HEK293 (cell line): ENCODE measurements around the gene CCDC117.
A peak's percentile ranks its signal among the peaks of the same experiment; 100 is the strongest.

Experiments
- CTCF ChIA-PET: fragments of 350-600 bp; formaldehyde crosslinking; extraction: SDS; loops from one replicate; lab custom pipeline; 2021; ENCODE audit warnings: antibody characterized with exemption; lab: Yijun Ruan, JAX
- POLR2A ChIA-PET: fragments of 300-600 bp; formaldehyde crosslinking; extraction: SDS; loops from one replicate; lab custom pipeline; 2020; ENCODE audit warnings: antibody characterized with exemption, inconsistent platforms; lab: Yijun Ruan, JAX
- H3K27ac ChIP-seq: fragments of 200-500 bp; sonication (Bioruptor generic); 2 replicates; pipeline ENCODE4 v1.5.1; 2014; ENCODE audit warnings: low read depth, low read length, control low read depth, inconsistent platforms; ENCODE audit errors: extremely low read depth
- H3K36me3 ChIP-seq, 2 experiments: fragments of 200-500 bp in 1 of 2; sonication (Bioruptor generic) in 1 of 2; 1 replicate in 1 of 2; 2 replicates in 1 of 2; pipeline ENCODE4 v1.5.1; 2014 to 2017; ENCODE audit warnings: inconsistent platforms in 2 of 2, low read length in 2 of 2; ENCODE audit not compliant: control insufficient read depth in 2 of 2, insufficient read depth in 1 of 2
- H3K4me1 ChIP-seq: fragments of 200-500 bp; sonication (Bioruptor generic); 2 replicates; pipeline ENCODE4 v1.5.1; 2014; ENCODE audit warnings: mild to moderate bottlenecking, low read length, inconsistent platforms; ENCODE audit not compliant: control insufficient read depth, insufficient read depth
- H3K4me3 ChIP-seq: 2 replicates; pipeline ENCODE4 v1.5.1; 2011; ENCODE audit warnings: low read depth, mild to moderate bottlenecking, control low read depth, low read length, moderate library complexity
- H3K9me3 ChIP-seq: fragments of 200-500 bp; sonication (Bioruptor generic); 2 replicates; pipeline ENCODE4 v1.5.1; 2014; ENCODE audit warnings: low read depth, low read length, inconsistent platforms; ENCODE audit not compliant: control insufficient read depth, insufficient read depth
- CTCF ChIP-seq: fragments of 450-650 bp; formaldehyde crosslinking; IDR thresholded peaks from 2 replicates; pipeline ENCODE4 v1.5.1; 2016; ENCODE audit warnings: missing biosample characterization, missing genetic modification characterization
- KLF8 ChIP-seq: fragments of 450-650 bp; formaldehyde crosslinking; IDR thresholded peaks from 2 replicates; pipeline ENCODE4 v1.5.1; 2016; ENCODE audit warnings: missing biosample characterization, missing genetic modification characterization
- PRDM1 ChIP-seq: fragments of 450-650 bp; formaldehyde crosslinking; IDR thresholded peaks from 2 replicates; pipeline ENCODE4; 2016; ENCODE audit warnings: missing biosample characterization, missing genetic modification characterization
- ZEB2 ChIP-seq: fragments of 450-650 bp; formaldehyde crosslinking; IDR thresholded peaks from 2 replicates; pipeline ENCODE4 v1.5.1; 2016; ENCODE audit warnings: missing biosample characterization, missing genetic modification characterization
- ZNF121 ChIP-seq: fragments of 450-650 bp; formaldehyde crosslinking; IDR thresholded peaks from 2 replicates; pipeline ENCODE4 v1.5.1; 2016; ENCODE audit warnings: missing biosample characterization, missing genetic modification characterization
- ZNF202 ChIP-seq: fragments of 450-650 bp; formaldehyde crosslinking; IDR thresholded peaks from 2 replicates; pipeline ENCODE4 v1.5.1; 2016; ENCODE audit warnings: missing biosample characterization, missing genetic modification characterization, borderline replicate concordance
- ZNF335 ChIP-seq: fragments of 450-650 bp; formaldehyde crosslinking; conservative IDR thresholded peaks from 2 replicates; pipeline ENCODE4 v1.5.1; 2016; ENCODE audit warnings: missing biosample characterization, missing genetic modification characterization
- ZNF366 ChIP-seq: fragments of 450-650 bp; formaldehyde crosslinking; conservative IDR thresholded peaks from 2 replicates; pipeline ENCODE4 v1.5.1; 2016; ENCODE audit warnings: missing biosample characterization, missing genetic modification characterization
- ZNF514 ChIP-seq: fragments of 450-650 bp; formaldehyde crosslinking; IDR thresholded peaks from 2 replicates; pipeline ENCODE4 v1.5.1; 2016; ENCODE audit warnings: missing biosample characterization, missing genetic modification characterization
- ZNF555 ChIP-seq: fragments of 450-650 bp; formaldehyde crosslinking; conservative IDR thresholded peaks from 2 replicates; pipeline ENCODE4 v1.5.1; 2017; ENCODE audit warnings: missing biosample characterization, mild to moderate bottlenecking, missing genetic modification characterization, inconsistent platforms
- ZNF664 ChIP-seq: fragments of 450-650 bp; formaldehyde crosslinking; IDR thresholded peaks from 2 replicates; pipeline ENCODE4 v1.5.1; 2016; ENCODE audit warnings: missing biosample characterization, missing genetic modification characterization
- ZSCAN4 ChIP-seq: fragments of 450-650 bp; formaldehyde crosslinking; IDR thresholded peaks from 2 replicates; pipeline ENCODE4 v1.5.1; 2017; ENCODE audit warnings: missing biosample characterization, missing genetic modification characterization
- TF ChIP-seq, protein P1 (sequence below): fragments of 450-650 bp; IDR thresholded peaks from 2 replicates; pipeline ENCODE4 v1.5.1; 2018; ENCODE audit warnings: missing biosample characterization, missing genetic modification characterization
- TF ChIP-seq, protein P2 (sequence below): fragments of 450-650 bp; formaldehyde crosslinking; IDR thresholded peaks from 2 replicates; pipeline ENCODE4 v1.5.1; 2016; ENCODE audit warnings: missing biosample characterization, missing genetic modification characterization
- TF ChIP-seq, protein P3 (sequence below): fragments of 450-650 bp; formaldehyde crosslinking; IDR thresholded peaks from 2 replicates; pipeline ENCODE4 v1.5.1; 2016; ENCODE audit warnings: missing biosample characterization, missing genetic modification characterization

Gene CCDC117

GRCh38 chr22:28773461-28773867, 969 bp downstream of the CCDC117 start:
- peak overlapping the region; percentile 97 for H3K27ac ChIP-seq
- H3K9me3 ChIP-seq, result no peaks in the 10 kb centered on the region
- peak overlapping the region; percentile 65 for H3K4me3 ChIP-seq
- no peaks in the 10 kb centered on the region for H3K4me1 ChIP-seq
- TF ChIP-seq ZNF555 (no peak), KLF8 (no peak), CTCF (no peak), ZEB2 (tag by site-specific recombination) (0 out of 2 replicates have a peak, but pooled peaks have one; percentile 17), ZSCAN4 (tag by site-specific recombination) (no peak), ZNF664 (tag by site-specific recombination) (peak; percentile 88), ZNF366 (tag by site-specific recombination) (0 out of 2 replicates have a peak, but pooled peaks have one; percentile 12), ZNF335 (peak; percentile 74), ZNF202 (tag by site-specific recombination) (no peak), PRDM1 (tag by site-specific recombination) (peak; percentile 59; the same call in 1 of the 2 replicates)
- TF ChIP-seq, protein P1, sequence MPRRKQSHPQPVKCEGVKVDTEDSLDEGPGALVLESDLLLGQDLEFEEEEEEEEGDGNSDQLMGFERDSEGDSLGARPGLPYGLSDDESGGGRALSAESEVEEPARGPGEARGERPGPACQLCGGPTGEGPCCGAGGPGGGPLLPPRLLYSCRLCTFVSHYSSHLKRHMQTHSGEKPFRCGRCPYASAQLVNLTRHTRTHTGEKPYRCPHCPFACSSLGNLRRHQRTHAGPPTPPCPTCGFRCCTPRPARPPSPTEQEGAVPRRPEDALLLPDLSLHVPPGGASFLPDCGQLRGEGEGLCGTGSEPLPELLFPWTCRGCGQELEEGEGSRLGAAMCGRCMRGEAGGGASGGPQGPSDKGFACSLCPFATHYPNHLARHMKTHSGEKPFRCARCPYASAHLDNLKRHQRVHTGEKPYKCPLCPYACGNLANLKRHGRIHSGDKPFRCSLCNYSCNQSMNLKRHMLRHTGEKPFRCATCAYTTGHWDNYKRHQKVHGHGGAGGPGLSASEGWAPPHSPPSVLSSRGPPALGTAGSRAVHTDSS (tag by site-specific recombination), result peak; percentile 74
- TF ChIP-seq, protein P2, sequence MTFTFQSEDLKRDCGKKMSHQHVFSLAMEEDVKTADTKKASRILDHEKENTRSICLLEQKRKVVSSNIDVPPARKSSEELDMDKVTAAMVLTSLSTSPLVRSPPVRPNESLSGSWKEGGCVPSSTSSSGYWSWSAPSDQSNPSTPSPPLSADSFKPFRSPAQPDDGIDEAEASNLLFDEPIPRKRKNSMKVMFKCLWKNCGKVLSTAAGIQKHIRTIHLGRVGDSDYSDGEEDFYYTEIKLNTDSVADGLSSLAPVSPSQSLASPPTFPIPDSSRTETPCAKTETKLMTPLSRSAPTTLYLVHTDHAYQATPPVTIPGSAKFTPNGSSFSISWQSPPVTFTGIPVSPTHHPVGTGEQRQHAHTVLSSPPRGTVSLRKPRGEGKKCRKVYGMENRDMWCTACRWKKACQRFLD (tag by site-specific recombination), result no peak
- CTCF ChIA-PET, result interaction anchor here (1.0 to 2.5 kb wide), 4 partner anchors 12 to 17 kb away, joined by 3 to 8 read pairs (median 4); no protein-coding TSS in a partner anchor
- POLR2A ChIA-PET, result interaction anchor here (0.6 to 2.6 kb wide), 7 partner anchors 10 to 172 kb away, joined by 3 to 25 read pairs (median 10); partner anchors contain the start of genes CHEK2, HSCB and XBP1
- peaks cover 38 to 42% of the 10 kb centered on the region in 2 experiments for H3K36me3 ChIP-seq

DNA sequence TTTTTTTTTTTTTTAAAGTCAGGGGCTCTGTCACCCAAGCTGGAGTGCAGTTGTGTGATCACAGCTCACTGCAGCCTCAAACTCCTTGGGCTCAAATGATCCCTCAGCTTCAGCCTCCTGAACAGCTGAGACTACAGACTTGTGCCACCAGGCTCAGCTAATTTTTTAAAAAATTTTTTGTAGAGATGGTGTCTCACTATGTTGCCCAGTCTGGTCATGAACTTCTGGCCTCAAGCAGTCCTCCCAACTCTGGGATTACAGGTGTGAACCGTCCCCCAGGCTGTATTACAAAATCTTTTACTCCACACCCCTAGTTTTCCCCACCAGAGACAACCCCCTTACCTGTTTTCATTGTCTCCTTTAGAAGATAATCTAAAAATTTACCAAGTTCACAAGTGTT, 1.9 kb downstream of the CCDC117 start:
- ChIA-PET CTCF (interaction anchor here (0.6 to 2.5 kb wide), 3 partner anchors 11 to 180 kb away, joined by 4 to 8 read pairs (median 8); no protein-coding TSS in a partner anchor), POLR2A (interaction anchor here (2.6 kb wide), 2 partner anchors 9 to 25 kb away, joined by 20 to 25 read pairs; partner anchors contain the start of gene XBP1)
- H3K36me3 ChIP-seq, result peaks cover 42 to 49% of the 10 kb centered on the region in 2 experiments
- H3K27ac ChIP-seq, result no peak overlapping the region
- H3K4me3 ChIP-seq, result no peak overlapping the region
- H3K4me1 ChIP-seq, result peaks cover 3% of the 10 kb centered on the region; the same call in 1 of the 2 replicates
- no peaks in the 10 kb centered on the region for H3K9me3 ChIP-seq
- TF ChIP-seq, protein P3, sequence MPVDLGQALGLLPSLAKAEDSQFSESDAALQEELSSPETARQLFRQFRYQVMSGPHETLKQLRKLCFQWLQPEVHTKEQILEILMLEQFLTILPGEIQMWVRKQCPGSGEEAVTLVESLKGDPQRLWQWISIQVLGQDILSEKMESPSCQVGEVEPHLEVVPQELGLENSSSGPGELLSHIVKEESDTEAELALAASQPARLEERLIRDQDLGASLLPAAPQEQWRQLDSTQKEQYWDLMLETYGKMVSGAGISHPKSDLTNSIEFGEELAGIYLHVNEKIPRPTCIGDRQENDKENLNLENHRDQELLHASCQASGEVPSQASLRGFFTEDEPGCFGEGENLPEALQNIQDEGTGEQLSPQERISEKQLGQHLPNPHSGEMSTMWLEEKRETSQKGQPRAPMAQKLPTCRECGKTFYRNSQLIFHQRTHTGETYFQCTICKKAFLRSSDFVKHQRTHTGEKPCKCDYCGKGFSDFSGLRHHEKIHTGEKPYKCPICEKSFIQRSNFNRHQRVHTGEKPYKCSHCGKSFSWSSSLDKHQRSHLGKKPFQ (tag by site-specific recombination), result 0 out of 2 replicates have a peak, but pooled peaks have one; percentile 10
- TF ChIP-seq ZNF514 (tag by site-specific recombination), result no peak
- peak; percentile 80 for TF ChIP-seq ZNF121
- TF ChIP-seq, all 188 proteins: peak for 2
